HG03378 (cell line): Measurements from ENCODE around the gene ENOX1.

Source experiments
- ATAC-seq: cut with Tn5 transposase; IDR thresholded peaks from one replicate; pipeline ENCODE4 v1.9.1; 2021; ENCODE audit warnings: mild to moderate bottlenecking, moderate library complexity; ENCODE audit not compliant: unreplicated experiment

Gene ENOX1

DNA sequence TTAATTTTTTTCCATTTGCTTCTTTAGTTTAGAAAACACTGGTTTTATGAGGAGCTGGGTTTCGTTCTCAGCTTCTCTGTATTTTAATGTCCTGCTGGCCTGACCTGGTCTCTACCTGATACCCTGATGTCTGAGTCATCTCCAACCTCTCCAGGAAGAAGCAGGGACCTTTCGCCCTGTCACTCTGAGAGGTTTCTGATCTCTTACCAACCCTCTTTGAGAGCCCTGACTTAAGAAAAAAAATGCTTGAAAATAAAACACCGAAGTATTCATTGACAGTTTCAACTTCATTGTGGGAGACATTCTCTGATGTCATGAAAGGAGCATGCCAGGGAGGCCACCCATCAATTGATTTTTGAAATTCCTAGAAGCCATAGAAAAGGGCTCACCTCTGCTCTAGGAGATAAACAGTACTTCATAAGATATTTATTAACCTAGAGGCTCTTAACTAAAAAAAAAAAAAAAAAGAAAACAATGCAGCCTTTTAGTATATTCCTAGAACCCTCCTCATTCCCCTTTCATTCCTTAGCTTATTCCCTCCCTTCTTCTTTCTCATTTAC is 234.8 kb downstream of the ENOX1 start:
- no peak for ATAC-seq

DNA sequence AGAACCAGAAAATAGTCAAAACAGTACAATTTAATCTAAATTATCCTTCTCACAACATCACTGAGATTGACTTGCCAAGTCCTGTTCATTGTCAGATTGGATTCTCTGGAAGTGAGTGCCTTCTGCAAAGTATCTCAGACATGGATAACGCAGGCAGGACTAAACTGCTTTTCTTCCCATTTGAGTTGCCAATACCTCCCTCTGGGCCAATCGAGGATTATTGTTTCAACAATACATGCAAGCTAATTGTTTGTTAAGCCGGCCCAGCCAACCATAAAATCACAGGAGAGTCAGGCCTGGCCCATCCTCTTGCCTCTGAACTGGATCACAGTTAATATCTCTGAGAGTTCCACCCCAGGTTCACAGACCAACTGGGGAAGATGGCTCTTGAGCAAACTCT is 240.0 kb downstream of the ENOX1 start:
- no peak for ATAC-seq

DNA sequence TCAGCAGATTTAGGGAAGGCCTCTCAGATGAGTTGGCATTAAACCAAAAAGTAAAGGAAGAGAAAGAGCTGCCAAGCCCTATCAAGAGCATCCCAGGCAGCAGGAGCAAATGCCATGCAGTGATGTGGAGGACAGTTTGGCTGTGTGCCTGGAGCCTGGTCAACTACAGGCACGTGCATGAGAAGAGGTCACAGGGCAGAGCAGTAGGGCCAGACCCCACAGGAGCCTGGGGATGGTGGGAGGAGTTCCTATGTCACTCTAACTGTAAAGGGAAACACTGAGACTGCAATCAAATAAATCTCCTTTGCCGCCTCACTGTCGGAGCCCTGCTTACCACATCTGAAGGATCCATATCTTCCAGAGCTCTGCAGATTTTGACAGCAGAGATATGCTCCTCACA is 240.5 kb downstream of the ENOX1 start:
- no peak for ATAC-seq

DNA sequence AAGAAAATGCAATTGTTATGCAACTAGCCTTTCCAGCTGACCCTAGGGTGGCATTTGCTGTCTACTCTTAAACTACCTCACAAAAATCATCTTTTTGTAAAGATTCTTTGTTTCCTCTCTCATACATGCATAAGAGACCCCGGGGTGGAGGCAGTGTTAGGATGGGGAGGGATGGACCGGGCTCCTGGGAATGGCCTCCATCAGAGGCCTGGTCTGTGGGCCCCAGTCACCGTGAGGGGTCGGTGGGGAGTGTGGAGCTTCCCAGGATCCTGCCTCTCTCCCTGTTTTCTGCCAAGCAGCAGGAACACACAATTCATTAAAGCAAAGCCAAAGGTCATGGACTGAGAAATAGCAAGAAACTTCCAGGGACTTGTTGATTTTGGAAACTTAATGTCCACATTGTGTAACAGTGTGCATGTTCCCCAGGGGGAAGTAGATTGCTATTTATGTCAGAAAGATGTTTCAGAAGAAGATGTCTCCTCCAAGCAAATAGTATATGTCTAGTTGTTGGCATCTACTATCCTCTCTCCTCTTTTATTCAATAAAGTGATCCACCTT is 241.4 kb downstream of the ENOX1 start:
- no peak for ATAC-seq

DNA sequence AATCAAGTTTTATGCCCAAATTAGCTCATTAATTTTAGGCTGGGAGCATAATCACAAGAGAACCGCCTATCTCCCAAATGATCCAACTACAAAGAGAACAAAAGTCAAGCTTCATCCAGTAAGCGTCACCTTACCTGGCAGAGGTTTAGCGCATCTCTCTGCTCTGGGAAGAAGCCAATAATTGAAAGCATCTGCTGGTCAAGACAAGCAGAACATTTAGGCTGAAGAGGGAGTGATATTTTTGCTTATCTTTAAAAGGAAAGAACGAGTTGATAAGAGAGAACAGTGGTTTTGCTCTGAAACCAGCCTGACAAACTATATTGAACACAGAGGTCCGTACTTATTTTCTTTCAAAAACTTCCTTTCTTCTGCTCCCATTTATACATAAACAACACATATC is 242.1 kb downstream of the ENOX1 start:
- ATAC-seq = no peak

DNA sequence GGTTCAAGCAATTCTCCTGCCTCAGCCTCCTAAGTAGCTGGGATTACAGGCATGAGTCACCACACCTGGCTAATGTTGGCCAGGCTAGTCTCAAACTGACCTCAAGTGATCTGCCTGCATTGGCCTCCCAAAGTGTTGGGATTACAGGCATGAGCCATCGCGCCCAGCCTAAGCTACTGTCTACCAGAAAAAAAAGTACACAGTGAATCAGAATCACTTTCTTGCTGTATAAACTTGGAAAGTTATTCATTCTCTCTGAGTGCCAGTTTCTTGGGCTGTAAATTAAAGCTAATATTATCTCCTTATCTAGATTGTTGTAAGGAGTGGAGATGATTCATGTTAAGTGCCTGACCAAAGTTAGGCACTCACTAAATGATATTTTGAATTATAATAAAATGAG is 242.8 kb downstream of the ENOX1 start:
- no peak for ATAC-seq

DNA sequence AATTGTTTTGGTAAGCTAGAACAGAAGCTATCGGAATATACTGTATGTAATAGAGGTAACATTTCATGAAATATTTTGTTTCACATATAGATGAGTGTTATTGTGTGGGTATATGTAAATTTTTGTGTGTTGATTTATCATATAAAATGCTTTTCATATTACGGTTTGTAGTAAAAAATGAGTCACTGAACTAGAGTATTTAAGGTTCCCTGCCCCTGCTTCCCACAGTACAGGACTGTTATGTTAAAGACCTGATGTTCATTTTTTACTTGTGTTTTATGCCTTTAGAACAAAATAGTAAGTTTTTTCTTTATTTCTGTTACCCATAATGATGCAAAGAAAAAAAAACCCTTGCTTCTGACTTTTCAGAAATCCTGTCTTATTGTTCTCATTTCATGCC is 243.4 kb downstream of the ENOX1 start:
- ATAC-seq = no peak

DNA sequence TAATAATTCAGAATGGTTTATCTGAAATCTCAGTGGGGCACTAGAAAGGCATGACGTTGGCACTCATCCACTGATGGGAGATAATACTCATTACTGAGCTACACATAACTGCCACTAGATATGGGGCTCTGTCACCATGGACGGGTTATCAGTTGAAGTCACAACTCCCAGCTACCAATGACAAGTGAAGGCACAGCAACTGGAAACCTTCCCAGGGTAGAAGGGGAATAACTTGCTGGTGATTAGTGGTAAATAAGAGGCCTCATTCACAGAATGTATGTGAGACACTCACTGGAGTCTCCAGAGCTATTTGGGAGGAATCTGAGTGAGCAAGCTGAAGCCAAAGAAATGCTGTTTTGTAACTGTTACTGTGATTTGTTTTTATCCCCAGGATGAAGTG is 249.6 kb downstream of the ENOX1 start:
- ATAC-seq = no peak

DNA sequence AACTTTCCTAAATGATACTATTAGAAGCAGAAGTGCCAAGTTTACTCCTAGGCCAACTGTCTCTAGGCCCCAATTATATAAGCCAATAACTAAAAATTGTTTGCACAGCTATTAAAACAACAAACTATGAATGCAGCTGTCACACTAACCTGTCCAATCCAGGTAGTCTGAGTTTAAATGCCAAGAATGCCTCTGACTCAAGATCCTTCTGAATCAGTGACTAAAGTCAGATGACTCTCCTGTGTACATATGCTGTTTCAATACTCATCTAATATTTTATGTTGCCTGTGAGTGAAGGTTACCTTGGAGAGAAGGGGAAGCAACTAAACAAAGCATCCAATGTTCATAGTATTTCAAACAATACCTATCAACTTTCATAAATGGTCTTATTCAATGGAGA is 257.0 kb downstream of the ENOX1 start:
- no peak for ATAC-seq

DNA sequence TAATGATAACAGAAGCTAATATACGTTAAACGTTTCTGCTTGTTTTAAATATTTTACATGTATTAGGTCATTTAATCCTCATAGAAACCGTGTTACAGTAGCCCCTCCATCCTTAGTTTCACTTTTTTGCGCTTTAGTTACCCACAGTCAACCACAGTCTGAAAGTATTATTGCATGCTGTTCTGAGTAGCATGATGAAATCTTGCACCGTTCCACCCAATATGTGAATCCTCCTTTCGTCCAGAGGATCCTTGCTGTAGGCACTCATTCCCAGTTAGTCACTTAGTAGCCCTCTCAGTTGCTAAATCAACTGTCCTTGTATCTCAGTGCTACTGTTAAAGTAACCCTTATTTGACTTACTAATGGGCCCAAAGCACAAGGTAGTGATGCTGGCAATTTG is 257.8 kb downstream of the ENOX1 start:
- no peak for ATAC-seq

DNA sequence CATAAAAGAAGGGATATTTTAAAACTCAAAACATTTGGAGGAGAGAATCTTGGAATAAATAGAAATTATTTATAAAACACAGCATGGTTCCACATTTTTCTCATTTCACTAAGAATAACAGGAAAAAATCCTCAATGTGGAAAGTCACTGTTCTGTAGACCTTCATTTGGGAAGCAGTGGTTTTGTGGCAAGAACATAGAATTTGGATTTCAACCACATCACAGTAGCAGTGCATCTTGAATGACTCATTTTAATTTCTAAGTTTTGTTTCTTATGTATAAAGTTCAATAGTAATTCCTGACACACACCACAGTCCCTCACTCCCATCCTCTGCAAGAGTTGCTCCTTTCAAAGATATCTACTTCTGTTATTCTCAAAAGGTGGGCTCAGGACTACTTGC is 264.0 kb downstream of the ENOX1 start:
- ATAC-seq = no peak

DNA sequence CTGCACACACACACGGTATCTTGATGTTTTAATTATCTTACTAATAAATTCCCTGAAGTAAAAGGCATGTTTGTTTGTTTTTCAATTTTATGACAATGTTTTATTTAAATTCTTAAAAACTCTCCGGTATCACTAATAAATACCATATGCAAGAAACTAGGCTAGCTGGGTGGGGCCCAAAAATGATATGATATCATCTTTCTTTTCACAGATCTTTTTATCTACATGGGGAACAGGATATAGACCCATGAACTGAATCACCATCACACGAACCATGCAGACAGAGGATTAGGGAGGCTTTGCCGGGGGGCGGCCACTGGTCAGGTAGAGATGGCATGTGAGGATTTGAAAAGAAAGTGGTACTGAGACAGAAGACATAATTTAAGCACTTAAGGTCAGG is 266.4 kb downstream of the ENOX1 start:
- no peak for ATAC-seq

DNA sequence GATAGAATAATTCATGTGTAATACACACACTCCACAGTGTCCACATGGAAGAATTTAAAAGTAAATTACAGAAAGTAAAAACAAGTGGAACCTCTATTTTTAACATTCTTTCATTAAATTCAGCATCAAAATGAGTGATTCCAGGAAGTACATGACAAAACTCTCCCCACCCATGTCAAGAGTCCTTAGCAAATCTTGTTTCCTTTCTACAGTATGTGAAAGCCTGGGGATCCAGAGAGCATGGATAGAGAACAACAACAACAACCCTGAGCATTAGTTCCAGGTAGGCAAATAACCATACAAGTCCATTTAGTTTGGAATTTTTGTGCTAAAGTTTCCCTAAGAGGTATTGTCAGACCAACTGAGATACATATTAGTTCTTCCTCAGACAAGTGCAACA is 267.9 kb downstream of the ENOX1 start:
- ATAC-seq = no peak

DNA sequence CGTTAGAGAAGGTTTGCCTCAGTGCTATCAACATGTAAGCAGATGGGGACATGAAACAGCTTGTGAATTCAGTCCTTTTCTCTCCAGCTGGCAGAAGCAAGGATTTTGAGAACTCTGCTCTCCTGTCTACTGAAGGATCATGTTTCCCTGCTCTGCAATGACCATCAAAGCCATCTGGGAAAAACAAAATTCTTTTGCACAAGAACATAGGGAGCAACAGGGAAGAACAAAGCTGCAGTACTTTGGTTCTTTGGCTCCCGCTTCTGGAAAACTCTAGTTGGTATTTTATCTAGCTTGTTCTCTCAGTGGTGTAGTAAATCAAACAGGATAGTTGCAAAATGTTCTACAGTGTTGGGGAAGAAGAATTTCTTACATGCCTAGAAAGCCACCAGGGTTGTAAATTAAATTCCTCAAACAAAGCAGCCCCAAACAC is 270.4 kb downstream of the ENOX1 start:
- no peak for ATAC-seq

DNA sequence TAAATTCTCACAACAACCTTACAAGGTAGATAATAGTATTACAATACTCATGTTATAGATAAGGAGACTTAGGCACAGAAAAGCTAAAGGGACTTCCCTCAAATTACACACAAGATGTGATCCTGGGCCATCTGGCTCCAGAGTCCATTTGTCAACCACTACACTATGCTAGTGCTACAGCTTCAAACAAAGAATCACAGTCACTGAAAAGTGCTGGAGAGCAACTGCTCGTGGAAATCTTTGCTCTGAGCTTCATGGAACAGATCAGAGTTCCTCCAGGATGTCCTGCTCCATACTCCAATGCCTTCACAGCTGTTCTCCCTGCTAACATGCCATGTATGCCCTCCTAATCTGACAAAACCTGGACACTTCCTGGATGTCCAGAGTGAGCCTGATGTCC is 271.2 kb downstream of the ENOX1 start:
- ATAC-seq = no peak

DNA sequence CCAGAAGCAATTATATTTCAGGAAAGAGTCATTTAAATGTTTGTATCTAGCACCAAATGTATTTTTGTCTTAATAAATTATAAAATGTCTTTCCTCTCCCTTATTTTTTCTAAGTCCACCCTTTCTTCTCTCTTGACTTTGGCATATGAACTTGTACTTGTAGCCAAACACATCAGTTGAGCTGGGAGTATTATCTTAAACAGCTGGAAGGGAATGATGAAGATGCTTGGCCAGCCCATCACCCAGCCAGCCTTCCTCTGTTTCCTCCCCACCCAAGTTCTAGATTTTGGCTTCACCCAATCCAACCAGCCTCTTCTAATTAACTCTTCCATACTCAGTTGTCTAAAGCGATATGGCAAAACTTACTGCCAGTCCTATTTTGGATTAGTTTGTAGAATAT is 272.5 kb downstream of the ENOX1 start:
- ATAC-seq = no peak

DNA sequence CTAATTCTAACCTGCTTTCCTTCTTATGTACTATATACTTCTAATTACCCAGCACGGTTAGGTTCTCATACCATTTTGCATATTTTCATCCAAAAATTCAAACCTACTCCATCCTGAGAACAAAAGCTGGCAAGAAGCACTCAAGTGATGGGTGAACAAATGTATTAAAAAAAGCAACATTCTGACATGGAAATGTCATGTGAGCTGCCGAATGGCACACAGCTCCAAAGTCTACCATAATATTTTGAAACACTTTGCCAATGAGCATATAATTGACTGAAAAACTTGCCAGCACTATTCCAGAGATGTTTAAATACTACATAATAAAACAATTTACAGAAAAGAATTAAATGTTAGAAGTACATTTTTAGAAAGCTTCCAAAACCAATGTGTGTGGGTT is 274.6 kb downstream of the ENOX1 start:
- ATAC-seq = no peak

DNA sequence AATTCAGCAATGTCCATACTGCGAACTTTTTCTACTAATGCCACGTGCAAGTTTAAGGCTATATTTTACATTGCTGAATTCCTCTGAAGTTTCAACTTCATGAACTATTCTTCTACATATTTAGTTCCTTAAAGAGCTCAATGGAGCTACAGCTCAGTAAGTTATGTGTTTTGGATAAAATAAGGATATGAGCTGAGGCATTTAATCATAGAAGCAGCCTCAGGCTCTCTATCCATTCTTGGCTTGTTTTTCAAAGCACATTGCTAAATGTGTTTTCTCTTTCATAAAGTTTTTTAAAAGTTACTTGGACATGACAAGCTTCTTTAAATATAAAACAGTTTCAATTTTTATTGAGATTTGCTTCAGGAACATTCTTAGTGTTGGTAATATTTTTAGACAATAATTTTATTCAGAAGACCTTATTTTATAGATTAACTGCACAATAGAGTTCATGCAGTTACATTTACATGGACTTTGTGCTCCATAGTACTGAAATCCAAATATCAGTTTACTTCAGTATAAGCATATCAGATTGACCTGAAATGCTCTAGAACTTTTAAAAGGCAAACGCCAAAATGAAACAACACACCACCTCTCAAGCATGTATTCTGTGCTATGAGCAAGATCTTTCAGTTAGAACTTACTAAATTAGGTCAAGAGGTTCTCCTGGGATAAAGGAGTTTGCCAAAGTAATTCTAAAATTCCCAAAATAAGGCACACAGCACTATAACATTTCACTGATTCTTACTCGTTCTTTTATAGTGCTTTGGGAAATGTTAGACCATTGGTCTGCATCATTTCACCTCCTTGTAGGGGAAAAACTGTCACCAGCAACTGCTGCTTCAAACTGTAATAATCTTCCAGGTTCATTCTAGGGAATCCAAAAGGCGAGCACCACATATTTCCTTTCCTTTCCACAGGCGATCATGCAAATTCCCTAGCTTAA is 275.5 kb downstream of the ENOX1 start:
- no peak for ATAC-seq

DNA sequence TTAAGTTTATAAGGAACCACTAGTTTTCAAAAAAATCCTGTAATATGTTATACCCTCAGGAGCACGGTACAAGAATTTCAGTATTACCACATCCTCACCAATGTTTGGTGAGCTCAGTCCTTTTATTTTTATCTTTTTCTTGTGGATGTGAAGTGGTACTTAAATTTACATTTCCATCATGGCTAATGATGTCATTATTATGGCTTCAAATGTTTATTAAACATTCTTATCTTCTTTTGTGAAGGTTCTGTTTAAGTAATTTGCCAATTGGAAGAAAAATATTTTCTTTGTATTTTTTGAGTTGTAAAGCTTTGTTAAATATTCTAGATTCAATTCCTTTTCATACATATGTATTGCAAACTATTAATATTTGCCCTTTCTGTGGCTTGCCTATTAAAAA is 291.0 kb downstream of the ENOX1 start:
- ATAC-seq = no peak

DNA sequence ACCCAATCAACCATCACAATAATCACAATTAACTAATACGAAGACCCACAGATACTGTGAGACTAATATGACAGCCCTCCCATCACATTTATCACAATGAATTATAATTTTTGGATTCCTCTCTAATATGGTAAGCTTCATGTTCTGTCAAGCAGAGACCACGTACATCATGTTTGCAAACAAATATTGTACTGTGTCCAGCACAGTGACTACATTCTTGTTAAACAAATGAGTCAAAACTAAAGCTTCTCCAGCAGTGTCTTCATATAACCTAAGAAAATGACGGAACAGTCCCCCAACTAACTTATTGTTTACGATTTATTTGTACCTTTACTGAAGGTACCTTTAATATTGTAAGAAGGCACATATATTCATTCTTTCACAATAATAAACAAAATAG is 292.6 kb downstream of the ENOX1 start:
- ATAC-seq = no peak

DNA sequence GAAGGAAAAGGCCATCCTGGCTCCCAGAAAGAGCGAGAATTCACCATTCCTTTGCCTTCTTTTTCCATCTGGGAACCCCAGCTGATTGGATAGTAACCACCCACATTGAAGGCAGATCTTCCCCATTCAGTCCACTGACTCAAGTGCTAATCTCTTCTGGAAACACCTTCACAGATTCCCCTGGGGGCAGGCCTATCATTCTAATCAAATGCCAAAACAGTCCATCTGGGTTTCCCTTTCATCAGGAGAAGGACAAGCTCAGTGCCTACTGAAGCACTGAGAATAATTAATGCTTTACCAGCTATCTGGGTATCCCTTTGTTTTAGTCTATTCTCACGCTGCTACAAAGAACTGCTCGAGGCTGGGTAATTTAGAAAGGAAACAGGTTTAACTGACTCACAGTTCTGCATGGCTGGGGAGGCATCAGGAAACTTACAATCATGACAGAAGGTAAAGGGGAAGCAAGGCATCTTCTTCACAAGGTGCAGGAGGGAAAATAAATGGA is 293.2 kb downstream of the ENOX1 start:
- ATAC-seq = no peak

DNA sequence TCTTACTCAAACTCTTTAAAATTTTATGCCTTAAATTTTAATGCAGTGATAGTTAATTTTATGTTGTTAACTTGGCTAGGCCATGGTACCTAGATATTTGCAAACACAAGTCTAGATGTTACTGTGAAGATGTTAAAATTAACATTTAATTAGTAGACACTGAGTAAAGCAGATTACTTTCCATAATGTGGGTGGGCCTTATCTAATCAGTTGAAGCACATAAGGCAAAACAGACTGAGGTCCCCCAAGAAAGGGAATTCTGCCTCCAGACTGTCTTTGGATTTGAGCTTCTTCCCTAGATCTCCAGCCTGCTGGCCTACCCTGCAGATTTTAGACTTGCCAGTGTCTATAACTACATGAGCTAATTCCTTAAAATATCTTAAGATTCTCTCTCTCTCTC is 294.0 kb downstream of the ENOX1 start:
- ATAC-seq = no peak
